GM18511 (cell line): ENCODE measurements around the gene CTNND2.

Source experiments
- ATAC-seq: cut with Tn5 transposase; IDR thresholded peaks from one replicate; pipeline ENCODE4 v1.9.1; 2021; ENCODE audit warnings: mild to moderate bottlenecking, moderate library complexity; ENCODE audit not compliant: unreplicated experiment

CTNND2 gene

GRCh38 chr5:10969684-10970180 lies 934.5 kb downstream of the CTNND2 start:
- ATAC-seq, result no peak

- no peak for ATAC-seq
Observed at GRCh38 chr5:10964806-10965205, 939.4 kb downstream of the CTNND2 start.

DNA sequence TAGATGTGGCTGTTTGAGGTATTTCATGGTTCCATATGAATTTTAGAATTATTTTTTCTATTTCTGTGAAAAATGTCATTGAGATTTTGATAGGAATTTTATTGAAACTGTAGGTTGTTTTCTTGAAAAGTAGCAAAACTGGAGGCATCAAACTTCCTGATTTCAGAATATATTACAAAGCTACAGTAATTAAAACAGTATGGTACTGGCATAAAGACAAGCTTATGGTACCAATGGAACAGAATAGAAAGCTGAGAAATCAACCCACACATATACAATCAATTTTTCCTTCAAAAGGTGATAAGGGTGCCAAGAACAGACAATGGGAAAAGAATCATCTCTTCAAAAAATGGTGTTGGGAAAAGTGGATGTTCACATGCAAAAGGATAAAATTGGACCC lies 945.5 kb downstream of the CTNND2 start:
- no peak for ATAC-seq

DNA sequence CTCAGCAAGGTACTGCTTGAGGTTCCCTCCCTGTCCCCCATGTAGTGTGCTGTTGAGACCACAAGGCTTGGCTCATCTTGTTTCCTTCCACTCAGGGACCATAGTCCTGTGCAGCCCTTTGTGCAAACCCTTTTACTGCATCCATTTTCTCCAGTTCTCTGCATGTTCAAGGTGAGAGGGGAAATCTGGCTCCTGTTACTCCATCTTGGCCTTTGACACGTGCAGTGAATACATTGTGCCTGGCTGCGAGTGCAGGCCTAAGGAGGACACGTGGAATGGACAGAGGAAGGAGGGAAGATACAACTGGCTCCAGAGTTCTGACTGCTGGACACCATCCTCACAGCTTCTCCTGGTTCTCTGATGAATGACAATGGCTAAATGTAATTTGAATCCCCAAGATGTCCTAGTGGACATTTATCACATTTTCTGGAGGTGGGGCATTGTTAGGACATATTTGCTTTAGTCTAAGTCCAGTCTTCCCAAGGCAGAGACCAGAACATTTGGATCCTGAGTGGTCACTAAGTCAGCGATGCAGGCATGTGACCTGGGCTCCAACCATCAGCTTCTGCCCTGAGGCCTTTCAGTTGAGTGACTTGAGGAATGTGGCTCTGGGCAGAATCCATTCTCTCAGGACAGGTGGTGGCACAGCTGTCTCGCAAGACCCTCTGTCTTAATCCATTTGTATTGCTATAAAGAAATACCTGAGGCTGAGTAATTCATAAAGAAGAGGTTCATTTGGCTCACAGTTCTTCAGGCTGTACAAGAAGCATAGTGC lies 954.2 kb downstream of the CTNND2 start:
- no peak for ATAC-seq

DNA sequence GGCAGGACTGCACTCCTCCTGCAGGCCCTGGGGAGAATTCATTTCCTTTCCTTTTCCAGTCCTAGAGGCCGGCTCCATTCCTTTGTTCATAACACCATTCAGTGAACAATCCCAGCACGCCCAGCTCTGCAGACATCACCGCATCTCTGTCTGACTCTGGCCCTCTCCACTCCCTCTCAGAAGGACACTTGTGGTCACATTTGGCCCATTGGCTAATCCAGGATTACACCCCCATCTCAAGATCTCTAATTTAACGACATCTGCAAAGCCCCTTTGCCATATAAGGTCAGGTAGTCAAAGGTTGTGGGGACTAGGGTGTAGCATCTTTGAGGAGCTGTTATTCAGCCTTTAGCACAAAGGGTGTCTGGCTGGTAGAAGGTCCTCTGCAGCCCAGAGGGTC lies 958.2 kb downstream of the CTNND2 start:
- no peak for ATAC-seq

GRCh38 chr5:10941900-10942299 lies 962.3 kb downstream of the CTNND2 start:
- no peak for ATAC-seq

DNA sequence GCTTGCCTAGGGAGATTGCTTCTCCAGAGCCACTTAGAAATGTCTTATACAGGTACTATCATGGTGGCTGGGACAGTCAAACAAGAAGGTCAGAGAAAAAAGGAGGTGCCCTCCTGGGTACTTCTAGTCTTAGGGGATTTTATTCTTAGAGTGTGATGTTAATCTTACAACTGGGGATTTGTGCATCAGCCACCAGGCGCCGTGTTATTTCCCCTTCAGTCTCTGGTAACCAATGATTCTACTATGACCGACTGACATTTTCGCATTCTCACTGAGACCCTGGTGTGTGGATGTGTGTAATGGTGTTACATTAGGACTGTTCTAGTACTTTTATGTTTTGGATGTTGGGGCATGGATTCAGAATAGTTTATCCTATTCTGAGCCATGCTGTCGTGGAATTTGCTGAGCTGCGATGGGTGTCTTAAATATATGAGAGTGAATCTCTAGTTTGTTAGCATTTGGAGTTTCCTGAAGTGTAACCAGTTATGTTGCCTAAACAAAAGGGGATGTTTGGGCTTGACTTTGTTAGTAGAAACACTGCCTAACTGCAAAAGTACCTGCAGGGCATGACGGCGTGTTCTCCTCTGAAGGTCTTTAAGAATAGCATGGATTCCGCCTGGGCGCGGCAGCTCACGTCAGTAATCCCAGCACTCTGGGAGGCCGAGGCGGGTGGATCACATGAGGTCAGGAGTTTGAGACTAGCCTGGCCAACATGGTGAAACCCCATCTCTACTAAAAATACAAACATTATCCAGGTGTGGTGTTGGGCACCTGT lies 968.0 kb downstream of the CTNND2 start:
- no peak for ATAC-seq

- no peak for ATAC-seq
Observed at GRCh38 chr5:10935536-10935935, 968.7 kb downstream of the CTNND2 start.

- no peak for ATAC-seq
Observed at GRCh38 chr5:10934783-10935355, 969.4 kb downstream of the CTNND2 start.

DNA sequence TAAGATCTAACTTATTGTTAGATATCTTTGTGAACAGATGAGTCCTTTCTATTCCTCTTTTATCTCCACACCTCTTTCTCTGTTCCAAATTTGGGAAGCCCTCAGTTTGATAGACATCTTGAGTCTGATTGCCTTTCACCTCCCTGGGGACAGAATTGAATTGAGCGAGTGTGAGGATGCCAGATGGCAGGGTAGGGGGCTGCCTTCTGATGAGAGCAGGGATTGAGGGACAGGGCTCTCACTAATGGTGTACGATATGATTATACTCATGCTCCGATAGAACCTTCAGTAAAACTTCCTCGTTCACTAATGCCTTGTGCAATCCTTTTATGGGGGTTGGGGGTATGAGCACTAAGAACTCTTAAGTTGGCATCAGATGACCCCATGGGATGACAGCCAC lies 971.1 kb downstream of the CTNND2 start:
- no peak for ATAC-seq

- ATAC-seq, result no peak
Observed at GRCh38 chr5:10932426-10932825, 971.8 kb downstream of the CTNND2 start.

DNA sequence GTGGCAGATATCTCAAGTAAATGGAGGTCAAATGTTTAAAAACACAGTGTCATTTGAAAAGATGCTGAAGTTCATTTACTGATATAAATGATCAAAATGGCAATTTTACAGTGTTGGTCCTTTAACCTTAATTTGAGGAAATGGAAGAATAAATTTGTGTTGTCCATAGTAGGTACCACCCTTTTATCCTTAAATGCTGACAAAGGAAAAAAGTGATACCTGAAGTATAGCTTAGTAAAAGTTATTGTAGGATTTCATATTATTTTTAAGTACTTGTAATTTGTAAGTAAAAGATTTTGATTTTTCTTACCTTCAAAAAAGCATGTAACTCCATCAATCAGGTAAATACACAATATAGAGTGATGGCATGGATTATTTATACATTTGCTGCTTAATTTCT lies 976.6 kb downstream of the CTNND2 start:
- ATAC-seq, result no peak

DNA sequence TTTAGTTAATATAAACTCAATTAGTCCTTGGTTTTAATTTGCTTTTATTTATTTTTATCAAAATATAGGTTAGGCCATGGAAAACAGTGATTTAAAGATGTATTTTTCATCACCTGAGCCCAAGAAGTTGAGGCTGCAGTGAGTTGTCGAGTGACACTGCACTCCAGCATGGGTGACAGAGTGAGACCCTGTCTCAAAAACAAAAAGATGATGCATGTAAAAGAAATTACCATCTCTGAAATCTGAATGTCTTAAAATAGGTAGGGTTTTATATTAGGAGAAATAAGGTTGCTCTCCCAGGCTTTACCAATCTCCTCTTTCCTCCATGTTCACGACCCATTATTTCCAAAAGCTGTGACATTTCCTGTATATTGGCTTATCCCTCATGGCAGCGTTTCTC lies 980.9 kb downstream of the CTNND2 start:
- no peak for ATAC-seq
